GM12874 (cell line): ENCODE measurements around the gene COL28A1.

Experiments used
- CTCF ChIP-seq: IDR thresholded peaks from 2 replicates; pipeline ENCODE4 v1.5.1; 2011; ENCODE audit warnings: low read depth, mild to moderate bottlenecking, control low read depth, low read length, moderate library complexity; ENCODE audit not compliant: insufficient read depth

Gene COL28A1

GRCh38 chr7:7327423-7327822 is 208.2 kb downstream of the COL28A1 start:
- TF ChIP-seq CTCF: no peak

- no peak for TF ChIP-seq CTCF
Measured at GRCh38 chr7:7324698-7325097, 211.0 kb downstream of the COL28A1 start.

GRCh38 chr7:7323921-7324320 is 211.8 kb downstream of the COL28A1 start:
- no peak for TF ChIP-seq CTCF

- no peak for TF ChIP-seq CTCF
Measured at GRCh38 chr7:7323352-7323751, 212.3 kb downstream of the COL28A1 start.

GRCh38 chr7:7321681-7322080 is 214.0 kb downstream of the COL28A1 start:
- TF ChIP-seq CTCF: no peak

GRCh38 chr7:7318601-7319000 is 217.1 kb downstream of the COL28A1 start:
- no peak for TF ChIP-seq CTCF

- TF ChIP-seq CTCF: no peak
Measured at GRCh38 chr7:7317850-7318249, 217.8 kb downstream of the COL28A1 start.

GRCh38 chr7:7315851-7316250 is 219.8 kb downstream of the COL28A1 start:
- no peak for TF ChIP-seq CTCF
